IMR-90 (cell line): ENCODE data around the gene EAF2. TPM values are rescaled to one million over a fixed set of nuclear protein-coding genes. Genes with fewer than 3 reads are reported as not detected.

Experiments
- ATAC-seq: fragments of 200-7000 bp; cut with Tn5 transposase; 2 replicates; pipeline ENCODE4 v1.9.1; 2020; ENCODE audit warnings: low read depth, mild to moderate bottlenecking, moderate library complexity
- BruUV-seq: library from RNA; stranded (reverse); fragments of 400-500 nt; replicated peaks from 2 replicates; lab custom pipeline; 2021; lab: Mats Ljungman, UMichigan
- CTCF ChIA-PET: fragments of 300-600 bp; formaldehyde crosslinking; extraction: SDS; loops from one replicate; lab custom pipeline; 2021; ENCODE audit warnings: antibody characterized with exemption; lab: Yijun Ruan, JAX
- POLR2A ChIA-PET: fragments of 300-600 bp; sonication (Branson Sonifier 250); formaldehyde crosslinking; loops from one replicate; lab custom pipeline; 2022; ENCODE audit warnings: antibody characterized with exemption; ENCODE audit not compliant: unreplicated experiment; lab: Charles Lee
- DNase-seq: peaks from one replicate; pipeline ENCODE4 v3.0.0; 2013
- H2AFZ ChIP-seq: replicated peaks from 2 replicates; pipeline ENCODE3; 2013; ENCODE audit warnings: low read length, mild to moderate bottlenecking; ENCODE audit not compliant: poor library complexity
- H2AK5ac ChIP-seq: 2 replicates; pipeline ENCODE4 v1.6.1; 2013; ENCODE audit warnings: low read depth, low read length, inconsistent platforms
- H2AK9ac ChIP-seq: replicated peaks from 2 replicates; pipeline ENCODE3; 2013; ENCODE audit warnings: mild to moderate bottlenecking, low read depth, low read length, moderate library complexity; ENCODE audit not compliant: poor library complexity
- H2BK120ac ChIP-seq: 2 replicates; pipeline ENCODE4 v1.6.1; 2013; ENCODE audit warnings: low read depth, low read length, inconsistent platforms
- H2BK15ac ChIP-seq: 3 replicates; pipeline ENCODE4 v1.6.1; 2013; ENCODE audit warnings: low read depth, low read length, inconsistent platforms
- H2BK20ac ChIP-seq: 2 replicates; pipeline ENCODE4 v1.6.1; 2013; ENCODE audit warnings: low read depth, mild to moderate bottlenecking, inconsistent platforms, low read length, moderate library complexity
- H2BK5ac ChIP-seq: 2 replicates; pipeline ENCODE4 v1.6.1; 2013; ENCODE audit warnings: mild to moderate bottlenecking, low read depth, low read length, inconsistent platforms; ENCODE audit not compliant: poor library complexity, severe bottlenecking
- H3K14ac ChIP-seq: replicated peaks from 2 replicates; pipeline ENCODE4 v1.6.1; 2013; ENCODE audit warnings: low read depth, low read length, inconsistent platforms
- H3K18ac ChIP-seq: 2 replicates; pipeline ENCODE4 v1.6.1; 2013; ENCODE audit warnings: low read depth, low read length, control low read depth
- H3K23ac ChIP-seq: 2 replicates; pipeline ENCODE4 v1.6.1; 2013; ENCODE audit warnings: low read depth, low read length, inconsistent platforms
- H3K27ac ChIP-seq: 2 replicates; pipeline ENCODE4 v1.5.1; 2013; ENCODE audit warnings: mild to moderate bottlenecking, control low read depth, low read length; ENCODE audit not compliant: insufficient read depth
- H3K27me3 ChIP-seq: 2 replicates; pipeline ENCODE4 v1.6.1; 2013; ENCODE audit warnings: low read length; ENCODE audit not compliant: control insufficient read depth, insufficient read depth
- H3K36me3 ChIP-seq: 2 replicates; pipeline ENCODE4 v1.6.1; 2013; ENCODE audit warnings: low read length, mixed read lengths; ENCODE audit not compliant: control insufficient read depth, insufficient read depth
- H3K4ac ChIP-seq: 2 replicates; pipeline ENCODE4 v1.6.1; 2013; ENCODE audit warnings: low read depth, low read length, inconsistent platforms
- H3K4me1 ChIP-seq: 2 replicates; pipeline ENCODE4 v1.6.1; 2013; ENCODE audit warnings: low read length, mixed read lengths; ENCODE audit not compliant: control insufficient read depth, insufficient read depth
- H3K4me2 ChIP-seq: 2 replicates; pipeline ENCODE4 v1.6.1; 2013; ENCODE audit warnings: low read depth, mild to moderate bottlenecking, control low read depth, low read length, moderate library complexity
- H3K4me3 ChIP-seq: 2 replicates; pipeline ENCODE4 v1.5.1; 2013; ENCODE audit warnings: low read depth, mild to moderate bottlenecking, control low read depth, low read length, moderate library complexity; ENCODE audit not compliant: insufficient read depth
- H3K56ac ChIP-seq: 2 replicates; pipeline ENCODE4 v1.6.1; 2013; ENCODE audit warnings: low read length, inconsistent platforms; ENCODE audit not compliant: insufficient read depth; ENCODE audit errors: extremely low read depth
- H3K79me1 ChIP-seq, 2 experiments: 2 replicates each; pipeline ENCODE4 v1.6.1; 2013; ENCODE audit warnings: low read length in 2 of 2, inconsistent platforms in 1 of 2, low read depth in 1 of 2
- H3K9ac ChIP-seq: 2 replicates; pipeline ENCODE4 v1.6.1; 2013; ENCODE audit warnings: low read depth, low read length, control low read depth
- H3K9me1 ChIP-seq: 2 replicates; pipeline ENCODE4 v1.6.1; 2013; ENCODE audit warnings: low read length, inconsistent platforms; ENCODE audit not compliant: insufficient read depth
- H3K9me3 ChIP-seq: 2 replicates; pipeline ENCODE4 v1.6.1; 2013; ENCODE audit warnings: low read length; ENCODE audit not compliant: control insufficient read depth, insufficient read depth
- H4K20me1 ChIP-seq: 2 replicates; pipeline ENCODE4 v1.6.1; 2013; ENCODE audit warnings: low read length, inconsistent platforms; ENCODE audit not compliant: insufficient read depth
- H4K5ac ChIP-seq: 2 replicates; pipeline ENCODE4 v1.6.1; 2013; ENCODE audit warnings: mild to moderate bottlenecking, low read depth, low read length, control low read depth
- H4K8ac ChIP-seq, 2 experiments: 2 replicates each; pipeline ENCODE4 v1.6.1; 2013; ENCODE audit warnings: low read depth in 2 of 2, low read length in 2 of 2, control low read depth in 1 of 2, inconsistent platforms in 1 of 2
- H4K91ac ChIP-seq: 2 replicates; pipeline ENCODE4 v1.6.1; 2013; ENCODE audit warnings: low read depth, low read length, inconsistent platforms; ENCODE audit not compliant: insufficient read depth
- BHLHE40 ChIP-seq: fragments of 150-350 bp; IDR thresholded peaks from 2 replicates; pipeline ENCODE4 v1.6.1; 2016; ENCODE audit warnings: mild to moderate bottlenecking, low read depth, low read length
- CHD1 ChIP-seq: IDR thresholded peaks from 2 replicates; pipeline ENCODE4 v1.6.1; 2012; ENCODE audit warnings: low read depth, low read length, improper control_type of control experiment
- ELK1 ChIP-seq: fragments of 150-350 bp; IDR thresholded peaks from 2 replicates; pipeline ENCODE4 v1.6.1; 2016; ENCODE audit warnings: low read depth, mild to moderate bottlenecking, low read length, moderate library complexity, borderline replicate concordance
- MAFK ChIP-seq: IDR thresholded peaks from 2 replicates; pipeline ENCODE4 v1.6.1; 2012; ENCODE audit warnings: low read depth, low read length, improper control_type of control experiment
- MAZ ChIP-seq: IDR thresholded peaks from 2 replicates; pipeline ENCODE4 v1.6.1; 2012; ENCODE audit warnings: low read depth, mild to moderate bottlenecking, low read length, improper control_type of control experiment, moderate library complexity, borderline replicate concordance
- NFE2L2 ChIP-seq: fragments of 150-350 bp; IDR thresholded peaks from 2 replicates; pipeline ENCODE4 v1.6.1; 2016; ENCODE audit warnings: low read depth, mild to moderate bottlenecking, low read length
- RAD21 ChIP-seq: IDR thresholded peaks from 2 replicates; pipeline ENCODE4 v1.6.1; 2012; ENCODE audit warnings: low read length, improper control_type of control experiment
- RCOR1 ChIP-seq: IDR thresholded peaks from 2 replicates; pipeline ENCODE4 v1.6.1; 2012; ENCODE audit warnings: mild to moderate bottlenecking, low read length, improper control_type of control experiment; ENCODE audit not compliant: insufficient replicate concordance
- RFX5 ChIP-seq: IDR thresholded peaks from 2 replicates; pipeline ENCODE4 v1.8.0; 2012; ENCODE audit warnings: low read depth, mild to moderate bottlenecking, low read length, moderate library complexity
- dilution Hi-C: fragments of 300-500 bp; cut with HindIII; formaldehyde crosslinking; loops from one replicate; pipeline ENCODE4 v1.14.3; 2018; ENCODE audit warnings: low sequenced_read_pairs; ENCODE audit not compliant: unreplicated experiment
- in situ Hi-C: fragments of 300-500 bp; cut with MboI; formaldehyde crosslinking; loops from 3 replicates; pipeline ENCODE4 v1.14.3; 2019; ENCODE audit warnings: low sequenced_read_pairs, inconsistent platforms, mixed read lengths
- intact Hi-C: fragments of 100-400 bp; cut with micrococcal nuclease; formaldehyde crosslinking; loops from 2 replicates; pipeline ENCODE4 v1.10.0; 2022
- polyA plus RNA-seq, 3 experiments: library from polyadenylated mRNA; depleted of rRNA; stranded (reverse); fragments of >200 nt; gene quantifications; 2 replicates each; pipeline ENCODE4 v1.2.3, GENCODE V29; 2012; ENCODE audit warnings: low replicate concordance in 1 of 3
- total RNA-seq: library from RNA; depleted of rRNA; stranded (reverse); fragments of >200 nt; gene quantifications from 2 replicates; pipeline ENCODE4 v1.2.3, GENCODE V29; 2012

The EAF2 gene
- total and polyA plus RNA-seq, 2 of the 4 experiments (the other 2 are of a cell fraction) = 2.2 to 2.3 TPM

GRCh38 chr3:121863801-121864200 lies 28.8 kb downstream of the EAF2 start:
- no peak overlapping the region for H2BK120ac ChIP-seq
- H4K8ac ChIP-seq = no peak overlapping the region
- H3K18ac ChIP-seq = no peak overlapping the region
- no peak overlapping the region for H3K4me3 ChIP-seq
- H3K79me1 ChIP-seq = no peaks in the 10 kb centered on the region
- H4K5ac ChIP-seq = no peak overlapping the region
- H2AFZ ChIP-seq = no peak overlapping the region
- no peak overlapping the region for H2AK5ac ChIP-seq
- no peak overlapping the region for H3K14ac ChIP-seq
- ChIA-PET POLR2A (no interaction called here), CTCF (no interaction called here)
- no peak overlapping the region for H3K4me2 ChIP-seq
- H3K27me3 ChIP-seq = no peaks in the 10 kb centered on the region
- no peak overlapping the region for H3K27ac ChIP-seq
- H3K4ac ChIP-seq = no peak overlapping the region
- H4K20me1 ChIP-seq = no peaks in the 10 kb centered on the region
- H3K36me3 ChIP-seq = no peaks in the 10 kb centered on the region
- dilution Hi-C loops (no loop called here), in situ Hi-C loops (no loop called here), intact Hi-C loops (no loop called here)
- H3K9me3 ChIP-seq = no peaks in the 10 kb centered on the region
- H3K4me1 ChIP-seq = no peaks in the 10 kb centered on the region
- no peaks in the 10 kb centered on the region for H3K9me1 ChIP-seq
- no TSS peak for BruUV-seq
- TF ChIP-seq BHLHE40 (no peak), MAFK (no peak), NFE2L2 (no peak), RAD21 (no peak), CHD1 (no peak), RFX5 (no peak), ELK1 (no peak), RCOR1 (no peak), MAZ (no peak)
- no peak overlapping the region for H2BK5ac ChIP-seq
- no peak overlapping the region for H4K91ac ChIP-seq
- H3K23ac ChIP-seq = no peak overlapping the region
- ATAC-seq (no peak), DNase-seq (no peak)
- H3K56ac ChIP-seq = no peak overlapping the region
- no peak overlapping the region for H2BK15ac ChIP-seq
- no peak overlapping the region for H3K9ac ChIP-seq
- no peak overlapping the region for H2BK20ac ChIP-seq
- H2AK9ac ChIP-seq = no peak overlapping the region
